Endothelial cell (in vitro differentiated cells): ENCODE data around the gene MCF2L2. TPM values are rescaled to one million over a fixed set of nuclear protein-coding genes. Genes with fewer than 3 reads are reported as not detected.
"Not testable (repeated sequence)": the region's sequence is repeated elsewhere in the genome, so short reads cannot be mapped to it uniquely, and the experiment has no call there.

Experiments
- DNase-seq: peaks from one replicate; pipeline ENCODE4 v3.0.0; 2021; ENCODE audit warnings: low spot score
- H3K27ac Mint-ChIP-seq: one replicate; pipeline ENCODE4 v1.8.0; 2021; ENCODE audit warnings: mixed read lengths, inconsistent platforms; ENCODE audit not compliant: unreplicated experiment
- H3K27me3 Mint-ChIP-seq: one replicate; pipeline ENCODE4 v1.8.0; 2021; ENCODE audit warnings: mild to moderate bottlenecking, moderate library complexity, mixed read lengths, inconsistent platforms; ENCODE audit not compliant: unreplicated experiment
- H3K36me3 Mint-ChIP-seq: one replicate; pipeline ENCODE4 v1.8.0; 2021; ENCODE audit warnings: mild to moderate bottlenecking, low read depth, mixed read lengths, inconsistent platforms; ENCODE audit not compliant: unreplicated experiment
- H3K4me1 Mint-ChIP-seq: one replicate; pipeline ENCODE4 v1.8.0; 2021; ENCODE audit warnings: mild to moderate bottlenecking, mixed read lengths, inconsistent platforms; ENCODE audit not compliant: unreplicated experiment
- H3K4me3 Mint-ChIP-seq: one replicate; pipeline ENCODE4 v1.8.0; 2021; ENCODE audit warnings: mild to moderate bottlenecking, mixed read lengths, inconsistent platforms; ENCODE audit not compliant: unreplicated experiment
- H3K9me3 Mint-ChIP-seq: one replicate; pipeline ENCODE4 v1.8.0; 2021; ENCODE audit warnings: mixed read lengths, inconsistent platforms; ENCODE audit not compliant: unreplicated experiment
- total RNA-seq: library from RNA; stranded (reverse); fragmentation: NEBNext Ultra II Directional; extraction: Animal tissue kit (Norgen Biotek cat#: 25700); gene quantifications from one replicate; pipeline ENCODE4 v1.2.1, GENCODE V29; 2021; ENCODE audit not compliant: unreplicated experiment
- TF ChIP-seq, protein P1 (sequence below): fragments of 200-600 bp; sonication (generic); IDR thresholded peaks from one replicate; pipeline ENCODE4 v1.5.0; 2021; ENCODE audit warnings: antibody characterized with exemption; ENCODE audit not compliant: unreplicated experiment

Gene MCF2L2
- total RNA-seq, 1 donor from 2014 or later = 1.8 TPM

DNA sequence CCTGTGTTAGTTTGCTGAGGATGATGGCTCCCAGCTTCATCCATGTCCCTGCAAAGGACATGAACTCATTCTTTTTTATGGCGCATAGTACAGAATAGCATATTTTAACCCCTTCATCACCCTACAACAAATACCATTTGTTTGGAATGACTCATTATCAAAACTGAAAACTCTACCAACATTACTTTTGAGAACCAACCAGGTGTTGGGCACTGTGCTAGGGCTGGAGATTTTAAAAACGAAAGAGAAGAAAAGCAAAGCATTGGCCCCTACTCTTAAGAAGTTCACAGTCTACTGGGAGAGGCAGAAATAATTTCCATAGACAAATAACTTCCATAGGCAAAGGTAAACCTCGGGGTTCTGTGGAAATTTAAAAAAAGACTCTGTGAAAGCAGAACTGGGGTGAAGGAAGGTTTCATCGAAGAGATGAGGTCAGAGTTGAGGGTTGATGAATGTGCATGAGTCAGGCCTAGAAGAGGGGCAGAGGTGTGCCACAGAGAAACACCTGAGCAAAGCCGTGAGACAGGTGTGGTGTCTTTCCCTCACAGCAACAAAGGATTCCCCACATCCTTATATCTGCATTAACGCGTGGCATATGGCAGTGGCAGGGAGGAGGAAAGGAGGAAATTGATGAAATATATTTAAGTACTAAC is 51.0 kb downstream of the MCF2L2 start:
- Mint-ChIP-seq H3K27ac (no peak overlapping the region), H3K4me3 (no peak overlapping the region), H3K27me3 (no peaks in the 10 kb centered on the region), H3K36me3 (no peaks in the 10 kb centered on the region), H3K4me1 (no peaks in the 10 kb centered on the region), H3K9me3 (no peaks in the 10 kb centered on the region)
- TF ChIP-seq, protein P1, sequence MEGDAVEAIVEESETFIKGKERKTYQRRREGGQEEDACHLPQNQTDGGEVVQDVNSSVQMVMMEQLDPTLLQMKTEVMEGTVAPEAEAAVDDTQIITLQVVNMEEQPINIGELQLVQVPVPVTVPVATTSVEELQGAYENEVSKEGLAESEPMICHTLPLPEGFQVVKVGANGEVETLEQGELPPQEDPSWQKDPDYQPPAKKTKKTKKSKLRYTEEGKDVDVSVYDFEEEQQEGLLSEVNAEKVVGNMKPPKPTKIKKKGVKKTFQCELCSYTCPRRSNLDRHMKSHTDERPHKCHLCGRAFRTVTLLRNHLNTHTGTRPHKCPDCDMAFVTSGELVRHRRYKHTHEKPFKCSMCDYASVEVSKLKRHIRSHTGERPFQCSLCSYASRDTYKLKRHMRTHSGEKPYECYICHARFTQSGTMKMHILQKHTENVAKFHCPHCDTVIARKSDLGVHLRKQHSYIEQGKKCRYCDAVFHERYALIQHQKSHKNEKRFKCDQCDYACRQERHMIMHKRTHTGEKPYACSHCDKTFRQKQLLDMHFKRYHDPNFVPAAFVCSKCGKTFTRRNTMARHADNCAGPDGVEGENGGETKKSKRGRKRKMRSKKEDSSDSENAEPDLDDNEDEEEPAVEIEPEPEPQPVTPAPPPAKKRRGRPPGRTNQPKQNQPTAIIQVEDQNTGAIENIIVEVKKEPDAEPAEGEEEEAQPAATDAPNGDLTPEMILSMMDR = no peak
- no peak for DNase-seq

DNA sequence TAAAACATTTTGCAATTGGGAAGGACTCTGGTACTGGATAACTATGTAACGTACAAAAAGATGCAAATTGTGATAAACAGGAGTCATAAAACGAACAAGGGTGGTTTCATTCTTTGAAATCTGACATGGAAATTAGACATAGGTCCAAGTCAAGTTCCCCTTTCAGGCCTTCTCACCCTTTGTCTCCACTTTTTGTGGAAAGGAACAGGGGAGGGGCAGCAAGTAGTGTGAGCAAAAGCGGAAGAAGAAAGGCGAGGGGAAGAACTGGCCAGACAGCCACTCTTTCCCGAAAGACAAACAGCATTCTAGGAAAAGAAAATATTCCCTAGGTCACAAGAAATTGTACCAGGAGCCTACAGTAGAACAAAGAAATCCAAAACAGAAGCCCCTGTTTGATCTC is 52.6 kb downstream of the MCF2L2 start:
- H3K4me3 Mint-ChIP-seq = no peak overlapping the region
- H3K27me3 Mint-ChIP-seq = no peaks in the 10 kb centered on the region
- no peak for DNase-seq
- no peaks in the 10 kb centered on the region for H3K36me3 Mint-ChIP-seq
- no peak overlapping the region for H3K27ac Mint-ChIP-seq
- no peaks in the 10 kb centered on the region for H3K4me1 Mint-ChIP-seq
- TF ChIP-seq, protein P1 = no peak
- H3K9me3 Mint-ChIP-seq = no peaks in the 10 kb centered on the region

DNA sequence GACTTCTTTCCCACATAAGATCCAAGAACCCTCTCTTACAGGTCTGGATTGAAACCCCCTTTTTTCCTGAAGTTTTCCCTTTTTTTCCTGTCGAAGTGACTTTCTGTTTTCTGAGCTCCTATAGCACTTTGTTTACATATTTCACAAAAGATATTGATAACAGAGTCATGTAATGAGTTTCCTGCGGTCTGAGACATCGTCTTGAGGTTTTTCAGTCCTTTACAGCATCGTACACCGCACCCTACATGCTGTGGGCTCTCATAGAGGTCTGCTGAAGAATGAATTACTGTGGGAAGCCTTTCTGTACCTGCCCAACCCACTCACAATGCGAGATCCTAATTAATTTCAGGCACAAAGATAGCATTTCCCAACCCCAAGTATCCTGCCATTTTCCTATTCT is 53.1 kb downstream of the MCF2L2 start:
- Mint-ChIP-seq H3K27me3 (no peaks in the 10 kb centered on the region), H3K4me1 (no peaks in the 10 kb centered on the region), H3K4me3 (no peak overlapping the region), H3K36me3 (no peaks in the 10 kb centered on the region), H3K27ac (no peak overlapping the region), H3K9me3 (no peaks in the 10 kb centered on the region)
- TF ChIP-seq, protein P1 = no peak
- DNase-seq = no peak

GRCh38 chr3:183372911-183373310 is 55.5 kb downstream of the MCF2L2 start:
- Mint-ChIP-seq H3K27me3 (no peaks in the 10 kb centered on the region), H3K4me3 (no peak overlapping the region), H3K4me1 (no peaks in the 10 kb centered on the region), H3K27ac (no peak overlapping the region), H3K36me3 (no peaks in the 10 kb centered on the region), H3K9me3 (no peaks in the 10 kb centered on the region)
- DNase-seq = no peak
- TF ChIP-seq, protein P1 = no peak

DNA sequence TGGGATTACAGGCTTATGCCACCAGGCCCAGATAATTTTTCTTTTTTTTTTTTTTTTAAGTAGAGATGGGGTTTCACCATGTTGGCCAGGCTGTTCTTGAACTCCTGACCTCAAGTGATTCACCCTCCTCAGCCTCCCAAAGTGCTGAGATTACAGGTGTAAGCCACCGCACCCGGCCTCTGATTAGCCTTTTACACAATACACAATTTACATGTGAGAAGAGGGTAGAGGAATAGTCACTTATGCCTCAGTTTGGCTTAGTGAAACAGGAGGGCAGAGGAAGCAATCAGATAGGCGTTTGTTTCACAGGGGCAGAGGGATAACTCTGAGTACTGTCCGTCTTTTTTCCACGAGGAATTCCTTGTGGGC is 56.8 kb downstream of the MCF2L2 start:
- not testable (repeated sequence) for DNase-seq, H3K36me3 Mint-ChIP-seq, H3K27me3 Mint-ChIP-seq, H3K4me1 Mint-ChIP-seq, H3K27ac Mint-ChIP-seq, H3K9me3 Mint-ChIP-seq, H3K4me3 Mint-ChIP-seq

GRCh38 chr3:183370391-183370790 is 58.0 kb downstream of the MCF2L2 start:
- H3K4me1 Mint-ChIP-seq = no peaks in the 10 kb centered on the region
- H3K36me3 Mint-ChIP-seq = no peaks in the 10 kb centered on the region
- no peaks in the 10 kb centered on the region for H3K27me3 Mint-ChIP-seq
- no peak for DNase-seq
- TF ChIP-seq, protein P1 = no peak
- H3K9me3 Mint-ChIP-seq = no peaks in the 10 kb centered on the region
- no peak overlapping the region for H3K27ac Mint-ChIP-seq
- H3K4me3 Mint-ChIP-seq = no peak overlapping the region
